ENCODE results near the gene MAS1.

GRCh38 chr6:159908979-159909378, 18.2 kb downstream of the MAS1 start:
- TF ChIP-seq CTCF (IDR thresholded peaks at IDR 0.05; ENCODE audit: low read depth, low read length, poor library complexity, severe bottlenecking) (no peak), EZH2phosphoT487 (IDR thresholded peaks at IDR 0.05; ENCODE audit: borderline replicate concordance, low read length) (no peak)
